ENCODE data around the gene TGM4. TPM values are rescaled to one million over a fixed set of nuclear protein-coding genes. Genes with fewer than 3 reads are reported as not detected.

Gene TGM4
- total RNA-seq, 4 donors from 2014 or later, result not detected

GRCh38 chr3:44832965-44833364 lies 41.4 kb upstream of the TGM4 start:
- DNase-seq, result no peak
- Histone ChIP-seq H3K36me3 (peaks cover 0 to 8% (median 0%) of the 10 kb centered on the region in 3 donors), H3K27me3 (no peaks in the 10 kb centered on the region), H3K4me3 (no peak overlapping the region), H3K9me3 (peaks cover 0 to 9% (median 0%) of the 10 kb centered on the region in 3 donors), H3K4me1 (no peaks in the 10 kb centered on the region), H3K27ac (no peak overlapping the region)
- intact Hi-C loops (cut with DNase I), result no loop called here
- no peak for TF ChIP-seq POLR2A (IDR thresholded peaks at IDR 0.05)
- TF ChIP-seq, protein P1, sequence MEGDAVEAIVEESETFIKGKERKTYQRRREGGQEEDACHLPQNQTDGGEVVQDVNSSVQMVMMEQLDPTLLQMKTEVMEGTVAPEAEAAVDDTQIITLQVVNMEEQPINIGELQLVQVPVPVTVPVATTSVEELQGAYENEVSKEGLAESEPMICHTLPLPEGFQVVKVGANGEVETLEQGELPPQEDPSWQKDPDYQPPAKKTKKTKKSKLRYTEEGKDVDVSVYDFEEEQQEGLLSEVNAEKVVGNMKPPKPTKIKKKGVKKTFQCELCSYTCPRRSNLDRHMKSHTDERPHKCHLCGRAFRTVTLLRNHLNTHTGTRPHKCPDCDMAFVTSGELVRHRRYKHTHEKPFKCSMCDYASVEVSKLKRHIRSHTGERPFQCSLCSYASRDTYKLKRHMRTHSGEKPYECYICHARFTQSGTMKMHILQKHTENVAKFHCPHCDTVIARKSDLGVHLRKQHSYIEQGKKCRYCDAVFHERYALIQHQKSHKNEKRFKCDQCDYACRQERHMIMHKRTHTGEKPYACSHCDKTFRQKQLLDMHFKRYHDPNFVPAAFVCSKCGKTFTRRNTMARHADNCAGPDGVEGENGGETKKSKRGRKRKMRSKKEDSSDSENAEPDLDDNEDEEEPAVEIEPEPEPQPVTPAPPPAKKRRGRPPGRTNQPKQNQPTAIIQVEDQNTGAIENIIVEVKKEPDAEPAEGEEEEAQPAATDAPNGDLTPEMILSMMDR (IDR thresholded peaks at IDR 0.05), result no peak
- 88 to 100% methylated on average over 2 of the region's 2 CpGs for WGBS, 2 donors

GRCh38 chr3:44833394-44833793 lies 41.0 kb upstream of the TGM4 start:
- DNase-seq, result no peak
- Histone ChIP-seq H3K4me3 (no peak overlapping the region), H3K27me3 (no peaks in the 10 kb centered on the region), H3K27ac (no peak overlapping the region), H3K4me1 (no peaks in the 10 kb centered on the region), H3K9me3 (peaks cover 0 to 9% (median 0%) of the 10 kb centered on the region in 3 donors), H3K36me3 (peaks cover 0 to 12% (median 0%) of the 10 kb centered on the region in 3 donors)
- intact Hi-C loops (cut with DNase I), result no loop called here
- 83 to 93% methylated on average over 7 of the region's 7 CpGs for WGBS, 2 donors
- TF ChIP-seq POLR2A (IDR thresholded peaks at IDR 0.05), result no peak
- TF ChIP-seq, protein P1 (IDR thresholded peaks at IDR 0.05), result no peak

DNA sequence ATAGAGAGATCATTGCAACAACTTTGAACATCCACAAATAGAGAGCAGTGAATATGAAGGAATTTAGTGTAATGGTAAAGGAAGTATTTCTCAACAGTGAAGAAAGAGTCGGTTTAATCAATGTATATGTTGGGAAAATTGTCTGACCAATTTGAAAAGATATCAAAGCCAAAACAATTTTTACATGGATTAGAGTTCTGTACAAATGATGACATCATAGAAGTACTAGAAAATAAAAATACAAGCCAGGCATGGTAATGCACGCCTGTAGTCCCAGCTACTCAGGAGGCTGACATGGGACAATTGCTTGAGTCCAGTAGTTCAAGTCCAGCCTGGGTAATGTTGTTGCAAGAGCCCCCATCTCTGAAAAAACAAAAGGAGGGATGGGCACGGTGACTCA lies 38.7 kb upstream of the TGM4 start:
- intact Hi-C loops (cut with DNase I), result no loop called here
- H3K27me3 ChIP-seq, result no peaks in the 10 kb centered on the region
- WGBS, 2 donors, result 97 to 99% methylated on average over 3 of the region's 3 CpGs

DNA sequence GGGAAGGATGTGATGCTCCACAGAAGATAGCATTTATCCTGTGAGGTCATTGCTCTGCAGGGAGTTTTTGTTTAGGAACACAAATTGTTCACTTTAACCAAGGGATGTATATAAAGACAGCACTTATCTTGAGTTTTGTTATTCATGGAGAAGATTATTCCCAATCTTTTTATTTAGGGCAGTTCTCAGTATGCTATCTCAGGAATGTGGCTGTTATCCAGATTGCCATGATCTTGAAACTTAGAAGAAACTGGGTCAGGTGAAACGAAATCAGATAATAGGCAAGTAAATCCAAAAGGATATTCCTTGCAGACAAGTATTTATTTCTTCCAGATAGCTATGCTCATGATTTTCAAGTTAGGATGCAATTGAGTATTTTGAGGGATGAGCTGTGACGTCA lies 32.0 kb upstream of the TGM4 start:
- no peak overlapping the region for H3K4me3 ChIP-seq
- peaks cover 0 to 26% (median 8%) of the 10 kb centered on the region in 3 donors for H3K4me1 ChIP-seq
- no peak overlapping the region for H3K27ac ChIP-seq
- DNase-seq, result no peak
- peaks cover 0 to 15% (median 0%) of the 10 kb centered on the region in 3 donors for H3K36me3 ChIP-seq
- 84 to 88% methylated on average over 2 of the region's 2 CpGs for WGBS, 2 donors
- no peaks in the 10 kb centered on the region for H3K27me3 ChIP-seq
- intact Hi-C loops (cut with DNase I), result no loop called here
- no peaks in the 10 kb centered on the region for H3K9me3 ChIP-seq
- TF ChIP-seq, protein P1 (IDR thresholded peaks at IDR 0.05), result no peak
- no peak for TF ChIP-seq POLR2A (IDR thresholded peaks at IDR 0.05)

More for the DNA sequence above, 38.7 kb upstream of the TGM4 start:
- Histone ChIP-seq H3K27ac (no peak overlapping the region), H3K9me3 (peaks cover 0 to 9% (median 0%) of the 10 kb centered on the region in 3 donors), H3K4me3 (no peak overlapping the region), H3K4me1 (no peaks in the 10 kb centered on the region), H3K36me3 (peaks cover 0 to 19% (median 0%) of the 10 kb centered on the region in 3 donors)
- TF ChIP-seq, protein P1 (IDR thresholded peaks at IDR 0.05), result no peak
- TF ChIP-seq POLR2A (IDR thresholded peaks at IDR 0.05), result no peak
- DNase-seq, result no peak

DNA sequence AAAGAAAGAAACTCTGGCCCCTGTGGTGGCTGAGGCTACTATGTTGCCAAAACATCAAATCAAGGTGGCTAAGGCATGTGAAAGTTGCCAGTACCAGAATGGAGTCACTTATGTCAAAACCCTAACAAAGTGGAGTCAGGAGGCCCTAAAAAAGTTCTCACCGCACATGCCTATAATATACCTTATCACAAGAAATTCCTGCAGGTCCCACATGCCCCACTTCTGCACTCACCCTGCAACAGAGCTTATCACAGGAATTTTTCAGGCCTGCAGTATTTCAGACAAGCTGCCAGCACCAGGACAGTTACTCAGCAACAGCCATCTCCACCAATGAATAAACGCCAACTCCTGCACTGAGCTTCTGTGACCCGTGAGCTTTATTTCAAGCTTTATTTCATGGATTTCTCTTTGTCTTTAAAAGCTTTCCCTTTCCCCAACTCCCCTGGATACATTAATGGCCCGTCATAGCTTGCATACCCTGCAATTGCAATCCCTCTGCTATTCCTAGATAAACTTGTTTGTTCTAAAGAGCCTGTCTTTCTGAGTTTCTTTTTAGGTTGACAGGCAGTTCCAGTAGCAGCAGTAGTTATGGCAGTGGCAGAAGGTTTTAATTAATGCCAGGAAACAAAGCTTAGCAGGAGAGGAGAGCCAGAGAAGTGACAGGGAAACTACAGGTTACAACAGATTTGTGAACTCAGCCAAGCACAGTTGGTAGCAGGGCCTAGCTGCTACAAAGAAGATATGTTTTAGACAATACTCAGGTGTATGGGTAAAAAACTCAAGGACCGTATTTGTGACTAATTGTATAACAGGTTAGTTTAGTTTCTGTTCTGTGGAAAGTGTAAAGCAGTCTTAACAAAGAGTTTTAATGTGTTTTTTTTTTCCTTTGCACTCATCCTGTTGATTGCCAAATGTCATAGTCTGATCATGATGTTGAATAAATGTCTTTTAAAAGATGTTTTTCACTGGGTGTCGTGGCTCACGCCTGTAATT lies 28.6 kb upstream of the TGM4 start:
- 40 to 54% methylated on average over 7 of the region's 7 CpGs for WGBS, 2 donors

More for the DNA sequence above, 28.6 kb upstream of the TGM4 start:
- H3K4me1 ChIP-seq, result peaks cover 0 to 26% (median 8%) of the 10 kb centered on the region in 3 donors
- DNase-seq, result no peak
- peak overlapping the region; percentile 34 to 78 (median 72) for H3K27ac ChIP-seq
- no peaks in the 10 kb centered on the region for H3K27me3 ChIP-seq
- no peaks in the 10 kb centered on the region for H3K9me3 ChIP-seq
- H3K36me3 ChIP-seq, result peaks cover 0 to 4% (median 0%) of the 10 kb centered on the region in 3 donors
- intact Hi-C loops (cut with DNase I), result no loop called here
- TF ChIP-seq, protein P1 (IDR thresholded peaks at IDR 0.05), result no peak
- TF ChIP-seq POLR2A (IDR thresholded peaks at IDR 0.05), result no peak
- no peak overlapping the region for H3K4me3 ChIP-seq
